LNCaP clone FGC (cell line): ENCODE results near the gene PPP6R3.
"Not testable (repeated sequence)": the region's sequence is repeated elsewhere in the genome, so short reads cannot be mapped to it uniquely, and the experiment has no call there.

Experiments
- DNase-seq: peaks from one replicate; pipeline ENCODE4 v3.0.0-alpha.2; 2011; ENCODE audit warnings: low read depth
- H3K4me3 ChIP-seq: 2 replicates; pipeline ENCODE4 v1.5.1; 2011; ENCODE audit warnings: mild to moderate bottlenecking, low read depth, low read length, control low read depth
- TF ChIP-seq, protein P1 (sequence below): IDR thresholded peaks from 2 replicates; pipeline ENCODE4 v1.5.1; 2012; ENCODE audit warnings: mild to moderate bottlenecking; ENCODE audit not compliant: control insufficient read depth, insufficient read depth; ENCODE audit errors: extremely low read depth

Gene PPP6R3

DNA sequence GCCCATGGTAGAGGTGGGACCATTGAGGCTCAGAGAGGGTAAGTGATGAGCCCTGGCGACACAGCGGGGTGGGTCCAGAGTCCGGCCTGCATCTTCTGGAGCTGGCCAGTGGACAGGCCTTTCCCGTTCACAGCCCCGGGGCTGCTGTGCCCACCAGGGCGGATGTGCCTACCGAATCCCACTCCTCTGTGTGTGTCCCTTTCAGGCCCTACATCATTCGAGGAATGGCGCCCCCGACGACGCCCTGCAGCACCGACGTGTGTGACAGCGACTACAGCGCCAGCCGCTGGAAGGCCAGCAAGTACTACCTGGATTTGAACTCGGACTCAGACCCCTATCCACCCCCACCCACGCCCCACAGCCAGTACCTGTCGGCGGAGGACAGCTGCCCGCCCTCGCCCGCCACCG, 11.9 kb upstream of the PPP6R3 start:
- no peak for DNase-seq
- no peak overlapping the region for H3K4me3 ChIP-seq
- TF ChIP-seq, protein P1, sequence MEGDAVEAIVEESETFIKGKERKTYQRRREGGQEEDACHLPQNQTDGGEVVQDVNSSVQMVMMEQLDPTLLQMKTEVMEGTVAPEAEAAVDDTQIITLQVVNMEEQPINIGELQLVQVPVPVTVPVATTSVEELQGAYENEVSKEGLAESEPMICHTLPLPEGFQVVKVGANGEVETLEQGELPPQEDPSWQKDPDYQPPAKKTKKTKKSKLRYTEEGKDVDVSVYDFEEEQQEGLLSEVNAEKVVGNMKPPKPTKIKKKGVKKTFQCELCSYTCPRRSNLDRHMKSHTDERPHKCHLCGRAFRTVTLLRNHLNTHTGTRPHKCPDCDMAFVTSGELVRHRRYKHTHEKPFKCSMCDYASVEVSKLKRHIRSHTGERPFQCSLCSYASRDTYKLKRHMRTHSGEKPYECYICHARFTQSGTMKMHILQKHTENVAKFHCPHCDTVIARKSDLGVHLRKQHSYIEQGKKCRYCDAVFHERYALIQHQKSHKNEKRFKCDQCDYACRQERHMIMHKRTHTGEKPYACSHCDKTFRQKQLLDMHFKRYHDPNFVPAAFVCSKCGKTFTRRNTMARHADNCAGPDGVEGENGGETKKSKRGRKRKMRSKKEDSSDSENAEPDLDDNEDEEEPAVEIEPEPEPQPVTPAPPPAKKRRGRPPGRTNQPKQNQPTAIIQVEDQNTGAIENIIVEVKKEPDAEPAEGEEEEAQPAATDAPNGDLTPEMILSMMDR, result no peak

DNA sequence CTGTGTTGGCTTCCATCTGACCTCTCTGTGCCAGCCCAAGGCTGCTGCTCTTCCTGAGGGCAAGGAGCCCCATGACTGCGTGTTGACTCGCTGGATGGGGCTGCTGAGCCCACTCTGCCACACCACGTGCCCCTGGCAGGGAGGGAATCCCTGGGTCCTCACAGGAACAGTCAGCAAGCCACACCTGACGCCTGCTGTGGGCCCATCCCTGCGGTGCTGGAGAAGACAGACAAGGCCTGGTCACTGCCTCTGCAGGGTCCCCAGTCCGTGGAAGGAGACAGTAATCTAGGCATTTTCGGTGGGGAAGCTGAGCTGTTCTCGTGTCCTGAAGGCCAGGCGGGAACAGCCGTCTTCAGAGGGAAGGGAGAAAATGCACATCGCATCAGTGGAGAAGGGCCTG, 10.6 kb upstream of the PPP6R3 start:
- TF ChIP-seq, protein P1, result no peak
- no peak overlapping the region for H3K4me3 ChIP-seq
- no peak for DNase-seq

DNA sequence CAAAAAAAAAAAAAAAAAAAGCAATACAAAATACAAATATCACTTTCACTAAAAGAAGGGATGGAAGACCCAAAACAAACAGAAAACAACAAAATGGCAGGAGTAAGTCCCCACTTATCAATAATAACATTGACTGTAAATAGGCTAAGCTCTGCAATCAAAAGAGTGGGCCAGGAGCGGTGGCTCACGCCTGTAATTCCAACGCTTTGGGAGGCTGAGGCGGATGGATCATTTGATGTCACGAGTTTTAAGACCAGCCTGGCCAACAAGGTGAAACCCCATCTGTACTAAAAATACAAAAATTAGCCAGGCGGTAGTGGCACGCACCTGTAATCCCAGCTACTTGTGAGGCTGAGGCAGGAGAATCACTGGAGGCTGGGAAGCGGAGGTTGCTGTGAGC, 9.8 kb upstream of the PPP6R3 start:
- no peak overlapping the region for H3K4me3 ChIP-seq
- TF ChIP-seq, protein P1, result no peak
- DNase-seq, result no peak

DNA sequence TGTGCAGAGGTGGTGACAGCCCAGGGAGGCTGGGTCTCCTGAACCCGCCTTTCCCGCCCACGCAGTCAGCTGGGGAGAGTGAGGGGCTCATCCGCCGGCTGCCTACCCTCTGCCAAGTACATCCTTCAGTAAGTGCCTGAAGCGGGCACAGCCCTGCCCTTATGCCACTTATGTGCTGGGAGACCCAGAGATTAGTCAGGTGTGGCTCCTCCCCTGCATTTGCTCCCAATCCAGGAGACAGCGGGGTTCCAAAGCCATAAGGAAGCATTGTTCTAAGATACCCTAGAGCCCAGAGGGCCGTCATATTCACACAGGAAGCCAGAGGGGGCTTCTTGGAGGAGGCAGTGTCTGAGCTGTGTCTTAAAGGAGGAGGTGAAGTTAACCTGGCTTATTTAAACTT, 5.8 kb upstream of the PPP6R3 start:
- H3K4me3 ChIP-seq, result no peak overlapping the region
- TF ChIP-seq, protein P1, result no peak
- no peak for DNase-seq

DNA sequence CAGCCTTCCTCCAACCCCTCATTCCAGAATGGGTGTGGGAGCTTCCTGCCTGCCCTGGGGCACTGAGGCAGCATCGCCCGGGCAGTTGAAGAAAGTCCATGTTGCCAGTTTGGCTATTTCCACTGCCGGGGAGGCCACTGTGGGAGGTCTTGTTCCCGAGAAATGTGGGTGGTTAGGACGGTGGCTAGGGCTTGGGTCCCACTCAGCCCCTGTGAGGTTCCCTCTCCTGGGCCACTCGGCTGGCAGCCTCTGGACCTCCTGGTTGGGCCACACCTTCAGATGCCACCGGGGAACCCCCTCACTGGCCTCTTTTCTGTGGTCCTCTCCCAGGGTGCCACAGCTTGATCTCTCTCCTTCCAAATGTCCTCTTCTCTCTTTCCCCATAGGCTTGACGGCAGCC, 5.1 kb upstream of the PPP6R3 start:
- TF ChIP-seq, protein P1, result no peak
- no peak overlapping the region for H3K4me3 ChIP-seq

DNA sequence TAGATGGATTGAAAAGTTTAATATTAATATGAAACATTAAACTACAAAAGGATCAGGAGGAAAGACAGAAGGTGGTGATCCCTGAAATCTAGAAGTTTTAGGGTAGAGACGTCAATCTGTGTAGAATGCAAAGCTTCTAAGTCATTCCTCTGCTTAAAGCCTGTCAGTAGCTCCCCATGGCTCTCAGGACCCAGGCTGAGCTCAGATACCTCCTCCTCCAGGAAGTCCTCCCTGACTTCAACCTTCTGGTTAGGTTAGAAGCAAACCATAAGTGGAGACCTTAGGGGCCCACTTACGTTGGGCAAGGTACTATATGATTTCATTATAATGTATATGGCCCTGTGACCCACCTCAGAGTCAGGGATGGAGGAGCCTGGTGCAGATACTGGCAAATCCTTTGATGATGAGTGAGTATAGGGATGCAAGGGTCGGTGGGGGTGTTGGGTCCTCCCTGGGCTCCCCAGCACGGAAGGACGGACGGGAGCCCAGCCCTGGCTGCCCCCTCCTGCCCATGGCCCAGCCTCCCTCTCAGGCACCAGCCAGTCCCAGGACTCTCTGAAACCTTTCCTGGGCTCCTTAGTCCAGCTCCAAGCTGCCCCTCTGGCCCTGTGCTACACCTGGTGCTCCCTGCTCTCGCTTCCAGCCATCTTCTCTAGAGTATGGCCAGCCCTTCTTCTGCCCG, 3.2 kb upstream of the PPP6R3 start:
- TF ChIP-seq, protein P1, result no peak
- no peak for DNase-seq
- no peak overlapping the region for H3K4me3 ChIP-seq

More for the DNA sequence above, 5.1 kb upstream of the PPP6R3 start:
- DNase-seq, result no peak

DNA sequence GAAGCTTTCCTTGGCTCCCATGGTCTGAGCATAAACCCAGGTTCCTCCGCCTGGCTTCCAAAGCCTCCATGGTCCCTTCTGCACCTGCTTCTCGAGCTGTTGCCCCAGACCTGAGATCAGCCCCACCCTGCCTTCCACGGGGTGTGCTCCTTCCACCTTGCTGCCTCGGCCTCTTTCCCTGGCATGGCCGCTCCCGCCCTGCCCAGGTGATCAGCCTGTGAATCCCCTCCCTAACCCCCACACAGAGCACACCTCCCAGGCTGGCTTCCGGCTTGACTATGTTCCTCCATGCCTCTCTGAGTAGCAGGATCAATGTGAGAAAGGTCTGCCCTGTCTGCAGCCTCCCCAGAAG, 2.7 kb upstream of the PPP6R3 start:
- no peak overlapping the region for H3K4me3 ChIP-seq
- no peak for DNase-seq
- TF ChIP-seq, protein P1, result no peak

DNA sequence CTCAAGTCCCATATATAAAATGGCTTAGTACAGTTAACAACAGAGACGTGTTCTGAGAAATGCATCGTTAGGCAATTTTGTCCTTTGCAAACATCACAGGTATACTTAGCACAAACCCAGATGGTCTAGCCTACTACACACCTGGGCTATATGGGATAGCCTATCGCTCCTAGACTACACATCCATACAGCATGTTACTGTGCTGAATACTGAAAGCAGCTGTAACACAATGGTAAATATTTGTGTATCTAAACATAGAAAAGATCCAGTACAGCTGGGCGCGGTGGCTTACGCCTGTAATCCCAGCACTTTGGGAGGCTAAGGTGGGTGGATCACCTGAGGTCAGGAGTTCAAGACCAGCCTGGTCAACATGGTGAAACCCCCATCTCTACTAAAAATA, 2.2 kb upstream of the PPP6R3 start:
- H3K4me3 ChIP-seq, DNase-seq: not testable (repeated sequence)
